ENCODE data around the gene CD300A. TPM values are rescaled to one million over a fixed set of nuclear protein-coding genes. Genes with fewer than 3 reads are reported as not detected.

CD300A gene
- total RNA-seq, 1 experiment from 2014 or later = 0.71 TPM

GRCh38 chr17:74427048-74427762 is 39.2 kb upstream of the CD300A start:
- no TSS peak for BruUV-seq (replicated peaks)
- peaks cover 33 to 47% of the 10 kb centered on the region in 2 experiments for H3K4me1 ChIP-seq (ENCODE audit: control insufficient read depth in 1 of 2, insufficient read depth in 2 of 2, low read length in 2 of 2)
- peak overlapping the region; percentile 15 for H3K4me2 ChIP-seq (ENCODE audit: low read length)
- H3K27ac ChIP-seq (ENCODE audit: low read depth, low read length) = peak overlapping the region; percentile 7; the same call in 1 of the 2 replicates
- TF ChIP-seq REST (IDR thresholded peaks at IDR 0.05; ENCODE audit: low read depth) (no peak), EZH2 (IDR thresholded peaks at IDR 0.05) (no peak), RAD21 (IDR thresholded peaks at IDR 0.05; ENCODE audit: low read depth) (no peak), POLR2AphosphoS5 (IDR thresholded peaks at IDR 0.05; ENCODE audit: low read depth, low read length) (no peak), FOSL1 (IDR thresholded peaks at IDR 0.05; ENCODE audit: low read depth) (no peak), CEBPB (IDR thresholded peaks at IDR 0.05; ENCODE audit: low read depth) (no peak), EGR1 (IDR thresholded peaks at IDR 0.05; ENCODE audit: low read depth) (no peak), TCF7L2 (IDR thresholded peaks at IDR 0.05; ENCODE audit: borderline replicate concordance, extremely low read depth, insufficient read depth, insufficient read length) (no peak), MAX (IDR thresholded peaks at IDR 0.05) (no peak), POLR2A (IDR thresholded peaks at IDR 0.05; ENCODE audit: borderline replicate concordance, extremely low read depth, insufficient read depth, insufficient read length) (no peak), ZNF274 (IDR thresholded peaks at IDR 0.05; ENCODE audit: low read depth, low read length) (no peak), ZFX (IDR thresholded peaks at IDR 0.05) (no peak), YY1 (IDR thresholded peaks at IDR 0.05; ENCODE audit: extremely low read depth, insufficient replicate concordance, low read depth, low read length) (no peak), ATF3 (IDR thresholded peaks at IDR 0.05) (no peak), SIN3A (IDR thresholded peaks at IDR 0.05; ENCODE audit: low read depth) (no peak), JUND (IDR thresholded peaks at IDR 0.05) (no peak), ELF1 (IDR thresholded peaks at IDR 0.05; ENCODE audit: borderline replicate concordance, low read depth) (no peak), CBX3 (IDR thresholded peaks at IDR 0.05; ENCODE audit: low read depth) (no peak), SP1 (IDR thresholded peaks at IDR 0.05; ENCODE audit: low read depth) (no peak)
- TF ChIP-seq, protein P1, sequence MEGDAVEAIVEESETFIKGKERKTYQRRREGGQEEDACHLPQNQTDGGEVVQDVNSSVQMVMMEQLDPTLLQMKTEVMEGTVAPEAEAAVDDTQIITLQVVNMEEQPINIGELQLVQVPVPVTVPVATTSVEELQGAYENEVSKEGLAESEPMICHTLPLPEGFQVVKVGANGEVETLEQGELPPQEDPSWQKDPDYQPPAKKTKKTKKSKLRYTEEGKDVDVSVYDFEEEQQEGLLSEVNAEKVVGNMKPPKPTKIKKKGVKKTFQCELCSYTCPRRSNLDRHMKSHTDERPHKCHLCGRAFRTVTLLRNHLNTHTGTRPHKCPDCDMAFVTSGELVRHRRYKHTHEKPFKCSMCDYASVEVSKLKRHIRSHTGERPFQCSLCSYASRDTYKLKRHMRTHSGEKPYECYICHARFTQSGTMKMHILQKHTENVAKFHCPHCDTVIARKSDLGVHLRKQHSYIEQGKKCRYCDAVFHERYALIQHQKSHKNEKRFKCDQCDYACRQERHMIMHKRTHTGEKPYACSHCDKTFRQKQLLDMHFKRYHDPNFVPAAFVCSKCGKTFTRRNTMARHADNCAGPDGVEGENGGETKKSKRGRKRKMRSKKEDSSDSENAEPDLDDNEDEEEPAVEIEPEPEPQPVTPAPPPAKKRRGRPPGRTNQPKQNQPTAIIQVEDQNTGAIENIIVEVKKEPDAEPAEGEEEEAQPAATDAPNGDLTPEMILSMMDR (IDR thresholded peaks at IDR 0.05 in 2 of 3, conservative IDR thresholded peaks at IDR 0.05 in 1 of 3; ENCODE audit: borderline replicate concordance in 1 of 3, insufficient read depth in 1 of 3, low read depth in 2 of 3, low read length in 2 of 3) = no peak
- H3K27me3 ChIP-seq (ENCODE audit: insufficient read depth, low read length) = no peaks in the 10 kb centered on the region
- no peaks in the 10 kb centered on the region for H3K36me3 ChIP-seq (ENCODE audit: control insufficient read depth in 1 of 2, insufficient read depth in 2 of 2, low read length in 2 of 2)
- no peaks in the 10 kb centered on the region for H4K20me1 ChIP-seq (ENCODE audit: insufficient read depth)
- RAD21 ChIA-PET (ENCODE audit: low non-redundant PET in 1 of 2, low total read pairs in 2 of 2, uncharacterized antibody in 2 of 2, unreplicated experiment in 2 of 2) = no interaction called here
- ATAC-seq = no peak
- no peak for DNase-seq (ENCODE audit: low read depth, low spot score)
- H2AFZ ChIP-seq (ENCODE audit: low read depth, low read length, poor library complexity, severe bottlenecking) = no peak overlapping the region
- H3K79me2 ChIP-seq (ENCODE audit: insufficient read depth, low read length) = no peaks in the 10 kb centered on the region
- no peaks in the 10 kb centered on the region for H3K9me3 ChIP-seq (ENCODE audit: control insufficient read depth in 1 of 2, insufficient read depth in 1 of 2, low read depth in 1 of 2, low read length in 2 of 2)
- POLR2A ChIA-PET = no interaction called here
- CTCF ChIA-PET = no interaction called here
- H3K9ac ChIP-seq (ENCODE audit: low read length) = no peak overlapping the region
- intact Hi-C loops (cut with micrococcal nuclease) = no loop called here
- no peaks in the 10 kb centered on the region for H3K9me2 ChIP-seq (ENCODE audit: insufficient read depth)
- no peak overlapping the region for H3K4me3 ChIP-seq (replicated peaks in 1 of 2; ENCODE audit: low read depth in 1 of 2, low read length in 2 of 2)
